AG04449 (cell line): Measurements from ENCODE around the gene COQ5.

Experiments used
- CTCF ChIA-PET: fragments of 350-600 bp; formaldehyde crosslinking; extraction: SDS; loops from one replicate; lab custom pipeline; 2021; ENCODE audit warnings: antibody characterized with exemption; lab: Yijun Ruan, JAX
- POLR2A ChIA-PET: fragments of 400-600, 350-600 bp; formaldehyde crosslinking; extraction: SDS; loops from one replicate; lab custom pipeline; 2020; ENCODE audit warnings: antibody characterized with exemption, inconsistent platforms; lab: Yijun Ruan, JAX
- DNase-seq: peaks from one replicate; pipeline ENCODE4 v3.0.0-alpha.2; 2010; ENCODE audit warnings: low read depth, low spot score
- H3K4me3 ChIP-seq: 2 replicates; pipeline ENCODE4 v1.5.1; 2011; ENCODE audit warnings: low read depth, mild to moderate bottlenecking, control low read depth, low read length
- CTCF ChIP-seq: IDR thresholded peaks from one replicate; pipeline ENCODE4 v1.5.1; 2011; ENCODE audit warnings: mild to moderate bottlenecking, moderate library complexity, low read length, control low read depth, inconsistent platforms; ENCODE audit not compliant: insufficient read depth; ENCODE audit errors: missing control alignments

The COQ5 gene

DNA sequence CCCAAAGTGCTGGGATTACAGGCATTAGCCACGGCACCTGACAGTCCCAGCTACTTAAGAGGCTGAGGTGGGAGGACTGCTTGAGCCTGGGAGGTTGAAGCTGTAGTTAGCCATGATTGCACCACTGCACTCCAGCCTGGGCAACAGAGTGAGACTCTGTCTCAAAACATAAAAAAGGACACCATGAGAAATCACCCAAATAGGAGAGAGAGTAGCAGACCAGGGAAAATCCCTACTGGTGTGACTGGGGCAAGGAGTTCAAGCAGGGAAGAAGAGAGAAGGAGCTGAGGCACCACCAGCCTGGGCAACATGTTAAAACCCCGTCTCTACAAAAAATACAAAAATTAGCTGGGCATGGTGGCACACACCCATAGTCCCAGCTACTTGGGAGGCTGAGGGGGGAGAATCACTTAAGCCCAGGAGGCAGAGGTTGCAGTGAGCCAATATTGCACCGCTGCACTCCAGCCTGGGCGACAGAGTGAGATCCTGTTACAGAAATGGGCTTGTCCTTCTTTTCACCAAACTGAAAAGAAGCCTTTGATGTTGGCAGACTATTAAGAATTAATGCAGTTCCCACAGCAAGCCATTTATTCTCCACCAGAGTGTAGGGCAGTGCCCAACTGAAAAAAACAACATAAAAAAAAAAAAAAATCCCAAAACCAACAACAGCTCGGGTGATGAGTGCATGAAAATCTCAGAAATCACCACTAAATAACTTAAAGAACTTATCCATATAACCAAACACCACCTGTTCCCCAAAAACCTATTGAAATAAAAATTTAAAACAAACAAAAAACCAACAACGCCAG, 54.9 kb downstream of the COQ5 start:
- ChIA-PET CTCF (interaction anchor here (1.0 to 13.2 kb wide), 11 partner anchors 8 to 176 kb away, joined by 3 to 152 read pairs (median 4); partner anchors contain the start of gene DYNLL1), POLR2A (interaction anchor here (1.2 to 1.8 kb wide), 2 partner anchors 22 to 23 kb away, joined by 4 to 5 read pairs; partner anchors contain the start of gene DYNLL1)
- TF ChIP-seq CTCF = no peak
- no peak overlapping the region for H3K4me3 ChIP-seq
- no peak for DNase-seq

DNA sequence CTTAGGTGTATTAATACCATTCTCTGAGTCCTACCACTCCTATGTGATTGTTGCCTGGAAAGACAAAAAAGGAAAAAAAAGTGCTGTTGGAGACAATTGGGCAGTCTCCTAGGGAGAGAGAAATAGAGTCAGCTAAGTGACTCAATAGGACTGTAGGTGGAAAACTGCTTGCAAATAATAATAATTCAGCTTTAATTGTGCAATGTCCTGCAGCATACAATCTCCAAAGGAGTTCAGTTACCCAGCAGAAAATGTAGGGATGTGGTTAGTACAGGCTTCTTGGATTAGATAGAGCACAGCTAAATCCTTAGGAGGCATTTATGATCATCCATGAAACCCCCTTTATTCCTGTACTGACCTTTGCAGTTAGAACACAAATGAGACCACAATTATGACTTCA, 56.4 kb downstream of the COQ5 start:
- ChIA-PET POLR2A (no interaction called here), CTCF (interaction anchor here (1.3 to 13.2 kb wide), 2 partner anchors 9 to 19 kb away, joined by 3 to 152 read pairs; partner anchors contain the start of gene DYNLL1)
- DNase-seq = no peak
- TF ChIP-seq CTCF = no peak
- no peak overlapping the region for H3K4me3 ChIP-seq

DNA sequence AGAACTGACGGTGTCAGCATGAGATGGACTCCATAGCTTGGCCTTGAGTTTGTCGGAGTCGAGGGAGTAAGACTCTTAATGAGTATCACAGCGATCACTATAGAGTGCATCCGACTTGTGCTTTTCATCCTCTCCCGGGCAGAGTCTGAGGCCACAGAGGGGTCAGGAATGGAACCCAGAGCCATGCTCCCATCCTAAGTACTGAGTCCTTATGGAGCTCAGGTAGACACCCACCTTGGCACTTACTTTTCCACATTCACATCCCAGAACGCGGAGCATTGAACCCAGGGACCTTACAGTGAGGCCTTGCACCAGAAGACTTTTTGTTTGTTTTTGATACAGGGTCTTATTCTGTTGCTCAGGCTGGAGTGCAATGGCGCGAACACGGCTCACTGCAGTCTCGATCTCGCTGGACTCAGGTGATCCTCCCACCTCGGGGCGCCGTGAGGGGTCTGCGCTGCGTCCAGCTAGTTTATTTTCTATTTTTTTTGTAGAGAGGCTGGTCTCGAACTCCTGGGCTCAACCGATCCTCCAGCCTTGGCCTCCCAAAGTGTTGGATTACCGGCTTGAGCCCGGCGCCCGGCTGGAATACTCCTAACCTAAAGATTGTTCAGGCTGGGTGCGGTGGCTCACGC, 58.7 kb downstream of the COQ5 start:
- no peak for TF ChIP-seq CTCF
- no peak for DNase-seq
- ChIA-PET CTCF (interaction anchor here (0.7 to 13.2 kb wide), 20 partner anchors 9 to 168 kb away, joined by 3 to 242 read pairs (median 5); partner anchors contain the start of genes COX6A1, DYNLL1, GATC and SIRT4), POLR2A (no interaction called here)
- H3K4me3 ChIP-seq = peak overlapping the region; percentile 96

GRCh38 chr12:120469450-120470149, 59.4 kb downstream of the COQ5 start, which contains the start of gene SRSF9:
Gene SRSF9 (minus strand): TSS chr12:120469748. CDS start chr12:120469609, 139 bp downstream.
- TF ChIP-seq CTCF = peak; percentile 96
- CTCF ChIA-PET = interaction anchor here (0.7 to 13.2 kb wide), 26 partner anchors 9 to 242 kb away, joined by 3 to 242 read pairs (median 5); partner anchors contain the start of genes COX6A1, DYNLL1, GATC and SIRT4
- POLR2A ChIA-PET = interaction anchor here (0.5 kb wide), 1 partner anchor 27 kb away, joined by 3 read pairs; no protein-coding TSS in a partner anchor
- H3K4me3 ChIP-seq = peak within 1 kb of the TSS; percentile 96
- peak; percentile 75 for DNase-seq

GRCh38 chr12:120468821-120469449, 60.0 kb downstream of the COQ5 start:
- POLR2A ChIA-PET = interaction anchor here (0.7 to 1.3 kb wide), 2 partner anchors 25 to 27 kb away, joined by 3 to 4 read pairs; partner anchors contain the start of gene DYNLL1
- TF ChIP-seq CTCF = peak; percentile 14
- H3K4me3 ChIP-seq = peak overlapping the region; percentile 96
- CTCF ChIA-PET = interaction anchor here (0.7 to 13.2 kb wide), 16 partner anchors 9 to 241 kb away, joined by 3 to 242 read pairs (median 6); partner anchors contain the start of genes DYNLL1, GATC, SIRT4 and TRIAP1
- DNase-seq = no peak
